OCI-LY3 (cell line): Measurements from ENCODE around the gene VPS26C.

Experiments
- EZH2phosphoT487 ChIP-seq: fragments of 200-600 bp; shearing (Covaris generic); IDR thresholded peaks from 2 replicates; pipeline ENCODE4 v1.6.1; 2018; ENCODE audit warnings: antibody characterized with exemption, mixed run types, low read depth
- TF ChIP-seq, protein P1 (sequence below): fragments of 200-600, 300-600 bp; sonication (generic); IDR thresholded peaks from 2 replicates; pipeline ENCODE4 v1.5.1; 2014; ENCODE audit warnings: antibody characterized with exemption, low read length, low read depth

DNA sequence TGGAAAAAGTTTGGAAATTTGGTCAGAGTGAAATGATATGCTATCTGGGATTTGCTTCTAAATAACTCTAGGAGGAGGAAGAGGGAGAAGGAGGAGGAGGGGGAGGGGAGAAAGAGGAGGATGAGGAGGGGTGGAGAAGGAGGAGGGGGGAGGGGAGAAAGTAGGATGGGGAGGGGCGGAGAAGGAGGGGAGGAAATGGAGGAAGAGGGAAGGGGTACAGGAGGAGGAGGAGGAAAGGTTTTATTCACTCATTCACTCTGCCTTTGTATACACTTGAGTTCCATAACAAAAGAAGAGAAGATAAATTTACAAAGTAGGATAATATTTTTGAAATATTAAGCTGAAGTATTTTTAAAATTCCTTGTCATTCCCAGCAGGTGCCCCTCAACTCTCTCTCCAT is 6.3 kb upstream of the VPS26C start:
- TF ChIP-seq, protein P1, sequence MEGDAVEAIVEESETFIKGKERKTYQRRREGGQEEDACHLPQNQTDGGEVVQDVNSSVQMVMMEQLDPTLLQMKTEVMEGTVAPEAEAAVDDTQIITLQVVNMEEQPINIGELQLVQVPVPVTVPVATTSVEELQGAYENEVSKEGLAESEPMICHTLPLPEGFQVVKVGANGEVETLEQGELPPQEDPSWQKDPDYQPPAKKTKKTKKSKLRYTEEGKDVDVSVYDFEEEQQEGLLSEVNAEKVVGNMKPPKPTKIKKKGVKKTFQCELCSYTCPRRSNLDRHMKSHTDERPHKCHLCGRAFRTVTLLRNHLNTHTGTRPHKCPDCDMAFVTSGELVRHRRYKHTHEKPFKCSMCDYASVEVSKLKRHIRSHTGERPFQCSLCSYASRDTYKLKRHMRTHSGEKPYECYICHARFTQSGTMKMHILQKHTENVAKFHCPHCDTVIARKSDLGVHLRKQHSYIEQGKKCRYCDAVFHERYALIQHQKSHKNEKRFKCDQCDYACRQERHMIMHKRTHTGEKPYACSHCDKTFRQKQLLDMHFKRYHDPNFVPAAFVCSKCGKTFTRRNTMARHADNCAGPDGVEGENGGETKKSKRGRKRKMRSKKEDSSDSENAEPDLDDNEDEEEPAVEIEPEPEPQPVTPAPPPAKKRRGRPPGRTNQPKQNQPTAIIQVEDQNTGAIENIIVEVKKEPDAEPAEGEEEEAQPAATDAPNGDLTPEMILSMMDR: no peak
- no peak for TF ChIP-seq EZH2phosphoT487
